LNCAP (cell line): Measurements from ENCODE around the gene TRIM8.

Experiments
- TF ChIP-seq, protein P1 (sequence below): fragments of 450-650 bp; IDR thresholded peaks from 2 replicates; pipeline ENCODE4 v1.5.1; 2017; ENCODE audit warnings: mild to moderate bottlenecking

TRIM8 gene, protein sequence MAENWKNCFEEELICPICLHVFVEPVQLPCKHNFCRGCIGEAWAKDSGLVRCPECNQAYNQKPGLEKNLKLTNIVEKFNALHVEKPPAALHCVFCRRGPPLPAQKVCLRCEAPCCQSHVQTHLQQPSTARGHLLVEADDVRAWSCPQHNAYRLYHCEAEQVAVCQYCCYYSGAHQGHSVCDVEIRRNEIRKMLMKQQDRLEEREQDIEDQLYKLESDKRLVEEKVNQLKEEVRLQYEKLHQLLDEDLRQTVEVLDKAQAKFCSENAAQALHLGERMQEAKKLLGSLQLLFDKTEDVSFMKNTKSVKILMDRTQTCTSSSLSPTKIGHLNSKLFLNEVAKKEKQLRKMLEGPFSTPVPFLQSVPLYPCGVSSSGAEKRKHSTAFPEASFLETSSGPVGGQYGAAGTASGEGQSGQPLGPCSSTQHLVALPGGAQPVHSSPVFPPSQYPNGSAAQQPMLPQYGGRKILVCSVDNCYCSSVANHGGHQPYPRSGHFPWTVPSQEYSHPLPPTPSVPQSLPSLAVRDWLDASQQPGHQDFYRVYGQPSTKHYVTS

DNA sequence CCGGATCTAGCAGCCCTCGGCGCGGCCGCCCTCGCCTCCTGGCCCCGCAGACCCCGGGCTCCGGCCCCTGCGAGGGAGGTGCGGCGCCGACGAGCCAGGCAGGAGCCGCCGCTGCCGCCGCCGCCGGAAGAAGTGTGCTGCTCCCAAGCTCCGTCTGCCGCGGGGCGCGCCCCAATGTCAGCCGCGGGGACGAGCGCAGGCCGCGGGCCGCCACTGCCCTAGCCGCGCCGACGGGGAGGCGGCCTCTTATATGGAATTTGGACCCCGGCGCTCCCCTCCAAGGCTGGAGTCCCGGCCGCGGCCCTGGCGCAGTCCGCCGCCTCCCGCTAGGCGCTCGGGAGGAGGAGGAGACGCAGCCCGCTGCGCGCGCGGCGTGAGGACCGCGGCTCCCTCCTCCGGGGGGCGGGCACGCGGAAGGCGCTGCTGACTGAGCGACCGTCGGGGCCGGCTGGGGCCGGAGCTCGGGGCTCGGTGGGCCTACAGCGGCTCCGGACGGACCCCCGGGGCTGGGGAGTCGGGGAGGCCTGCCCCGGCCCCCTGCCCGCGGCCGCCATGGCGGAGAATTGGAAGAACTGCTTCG lies at the start of gene TRIM8:
Gene TRIM8, plus strand, starts transcription at position 414 of the 580 bp plus-strand sequence. Its CDS starts 139 bp downstream, at position 553.
- TF ChIP-seq, protein P1, sequence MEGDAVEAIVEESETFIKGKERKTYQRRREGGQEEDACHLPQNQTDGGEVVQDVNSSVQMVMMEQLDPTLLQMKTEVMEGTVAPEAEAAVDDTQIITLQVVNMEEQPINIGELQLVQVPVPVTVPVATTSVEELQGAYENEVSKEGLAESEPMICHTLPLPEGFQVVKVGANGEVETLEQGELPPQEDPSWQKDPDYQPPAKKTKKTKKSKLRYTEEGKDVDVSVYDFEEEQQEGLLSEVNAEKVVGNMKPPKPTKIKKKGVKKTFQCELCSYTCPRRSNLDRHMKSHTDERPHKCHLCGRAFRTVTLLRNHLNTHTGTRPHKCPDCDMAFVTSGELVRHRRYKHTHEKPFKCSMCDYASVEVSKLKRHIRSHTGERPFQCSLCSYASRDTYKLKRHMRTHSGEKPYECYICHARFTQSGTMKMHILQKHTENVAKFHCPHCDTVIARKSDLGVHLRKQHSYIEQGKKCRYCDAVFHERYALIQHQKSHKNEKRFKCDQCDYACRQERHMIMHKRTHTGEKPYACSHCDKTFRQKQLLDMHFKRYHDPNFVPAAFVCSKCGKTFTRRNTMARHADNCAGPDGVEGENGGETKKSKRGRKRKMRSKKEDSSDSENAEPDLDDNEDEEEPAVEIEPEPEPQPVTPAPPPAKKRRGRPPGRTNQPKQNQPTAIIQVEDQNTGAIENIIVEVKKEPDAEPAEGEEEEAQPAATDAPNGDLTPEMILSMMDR, result no peak

GRCh38 chr10:102595293-102595692 lies 49.0 kb upstream of the TRIM8 start:
- TF ChIP-seq, protein P1, result no peak

DNA sequence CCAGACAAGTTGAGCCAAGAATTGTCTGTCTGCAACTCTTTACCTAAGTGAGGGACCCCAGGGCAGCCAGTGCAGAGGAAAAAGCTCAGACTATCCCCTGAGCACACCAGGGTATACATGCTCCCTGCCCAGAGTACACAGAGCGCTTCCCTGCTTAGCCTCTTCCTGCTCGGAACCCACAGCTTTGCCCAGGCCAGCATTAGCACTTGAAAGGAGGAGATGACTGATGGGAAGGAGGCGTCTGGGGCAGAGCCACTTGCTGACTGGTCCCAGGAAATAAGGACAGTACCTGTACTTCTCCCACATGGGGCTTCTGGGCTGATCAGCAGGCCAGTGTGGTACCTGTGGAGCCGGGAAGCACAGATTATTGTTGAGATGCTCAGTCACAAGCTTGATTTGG lies 48.4 kb upstream of the TRIM8 start:
- TF ChIP-seq, protein P1, result no peak

DNA sequence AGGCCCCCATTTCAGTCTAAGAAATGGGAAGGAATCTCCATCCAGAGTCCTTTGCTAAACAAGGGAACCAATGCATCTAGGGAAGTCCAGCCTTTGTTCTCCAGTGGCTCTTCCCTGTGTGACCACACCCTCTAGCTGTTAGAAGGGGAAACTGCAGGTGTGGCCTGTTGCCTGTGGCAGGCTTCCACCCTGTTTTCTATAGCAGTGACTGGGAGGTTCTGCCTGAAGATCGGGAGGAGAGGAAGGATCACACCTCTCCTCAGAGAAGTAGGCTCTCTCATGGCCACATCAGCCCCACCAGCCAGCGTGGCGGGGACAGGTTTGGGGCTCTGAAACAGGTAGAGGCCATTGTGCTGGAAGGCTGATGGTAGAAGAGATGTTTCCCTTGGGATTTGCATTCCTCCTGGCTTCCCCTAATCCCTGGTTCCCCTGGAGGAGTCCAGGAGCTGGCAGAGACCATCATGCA lies 47.7 kb upstream of the TRIM8 start:
- TF ChIP-seq, protein P1, result peak; percentile 92

GRCh38 chr10:102597131-102597991 lies 46.9 kb upstream of the TRIM8 start:
- TF ChIP-seq, protein P1, result no peak

- TF ChIP-seq, protein P1, result no peak
Observed at GRCh38 chr10:102598243-102598642, 46.0 kb upstream of the TRIM8 start.
